Activated naive CD4-positive, alpha-beta T cell treated with anti-CD3 and anti-CD28 coated beads, Interleukin-2, amount 10 ng/mL, durations not matched to agents 7 days and 5 days (primary cell): ENCODE data around the gene ARRDC2.

ENCODE experiments used
- CTCF ChIA-PET: fragments of 350-600 bp; sonication (Branson Sonifier 250); formaldehyde crosslinking; loops from one replicate; lab custom pipeline; 2021; ENCODE audit warnings: antibody characterized with exemption; lab: Charles Lee
- DNase-seq: peaks from one replicate; pipeline ENCODE4 v3.0.0-alpha.2; 2020
- H3K27ac Mint-ChIP-seq: one replicate; pipeline ENCODE4 v1.8.0; 2021; ENCODE audit warnings: mild to moderate bottlenecking, moderate library complexity, mixed read lengths
- H3K27me3 Mint-ChIP-seq: one replicate; pipeline ENCODE4 v1.8.0; 2021; ENCODE audit warnings: mild to moderate bottlenecking, mixed read lengths
- H3K36me3 Mint-ChIP-seq: one replicate; pipeline ENCODE4 v1.8.0; 2021; ENCODE audit warnings: mixed read lengths
- H3K4me1 Mint-ChIP-seq: one replicate; pipeline ENCODE4 v1.8.0; 2021; ENCODE audit warnings: mixed read lengths
- H3K4me3 Mint-ChIP-seq: one replicate; pipeline ENCODE4 v1.8.0; 2021; ENCODE audit warnings: mild to moderate bottlenecking, moderate library complexity, mixed read lengths
- H3K9me3 Mint-ChIP-seq: one replicate; pipeline ENCODE4 v1.8.0; 2021; ENCODE audit warnings: mixed read lengths

ARRDC2 gene

DNA sequence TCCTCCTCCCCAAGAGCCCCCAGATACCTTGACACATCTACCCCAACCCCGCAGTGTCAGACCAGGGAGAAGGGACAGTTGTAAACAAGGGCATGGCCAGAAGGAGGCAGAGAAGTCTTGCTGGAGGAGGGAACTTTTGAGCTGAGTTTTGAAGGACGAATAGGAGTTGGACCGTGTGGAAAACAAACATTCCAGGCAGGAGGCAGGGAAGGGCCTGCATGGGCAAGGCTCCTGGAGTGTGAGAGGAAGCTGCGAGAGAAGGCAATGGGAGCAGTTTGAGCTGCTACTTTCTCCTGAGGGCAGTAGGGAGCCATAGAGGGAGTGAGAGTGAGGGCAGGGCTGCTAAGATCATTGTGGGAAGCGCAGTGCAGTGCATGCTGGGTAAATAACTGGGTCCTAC, 55.5 kb downstream of the ARRDC2 start:
- H3K4me1 Mint-ChIP-seq, result peaks cover 5% of the 10 kb centered on the region
- peak; percentile 58 for DNase-seq
- no peaks in the 10 kb centered on the region for H3K9me3 Mint-ChIP-seq
- no peak overlapping the region for H3K4me3 Mint-ChIP-seq
- H3K27ac Mint-ChIP-seq, result no peak overlapping the region
- peaks cover 33% of the 10 kb centered on the region for H3K36me3 Mint-ChIP-seq
- CTCF ChIA-PET, result interaction anchor here (0.6 to 2.5 kb wide), 8 partner anchors 23 to 317 kb away, joined by 3 to 11 read pairs (median 4); partner anchors contain the start of gene IL12RB1
- no peaks in the 10 kb centered on the region for H3K27me3 Mint-ChIP-seq
